Endothelial cell of umbilical vein (primary cell): ENCODE results near the gene DMAC1. TPM values are rescaled to one million over a fixed set of nuclear protein-coding genes. Genes with fewer than 3 reads are reported as not detected.

Experiments
- BruUV-seq: library from RNA; stranded (reverse); fragments of 400-500 nt; replicated peaks from 2 replicates; lab custom pipeline; 2021; lab: Mats Ljungman, UMichigan
- CTCF ChIA-PET: fragments of 300-600, 350-600 bp; sonication (Branson Sonifier 250); formaldehyde crosslinking; loops from one replicate; lab custom pipeline; 2021; ENCODE audit warnings: antibody characterized with exemption, inconsistent platforms; lab: Charles Lee
- POLR2A ChIA-PET: fragments of 300-600, 350-600 bp; sonication (Branson Sonifier 250); formaldehyde crosslinking; loops from one replicate; lab custom pipeline; 2021; ENCODE audit warnings: antibody characterized with exemption, inconsistent platforms; lab: Charles Lee
- DNase-seq: peaks from one replicate; pipeline ENCODE4 v3.0.0-alpha.2; 2011; ENCODE audit warnings: low read depth, low spot score
- FAIRE-seq: peaks from 2 replicates; lab custom pipeline; 2011; peaks lifted over from hg19 to GRCh38; lab: Jason Lieb, UNC
- H2AFZ ChIP-seq: 2 replicates; pipeline ENCODE4 v1.6.0; 2012; ENCODE audit warnings: low read depth, low read length, control low read depth, inconsistent platforms
- H3K27ac ChIP-seq: 2 replicates; pipeline ENCODE4 v1.5.1; 2011; ENCODE audit warnings: low read depth, mild to moderate bottlenecking, control low read depth, low read length, moderate library complexity; ENCODE audit not compliant: insufficient read depth
- H3K27me3 ChIP-seq, 2 experiments: 2 replicates each; pipeline versions ENCODE4 v1.6.0 to v1.6.1; 2011; ENCODE audit warnings: low read length in 2 of 2, mixed read lengths in 1 of 2; ENCODE audit not compliant: control insufficient read depth in 2 of 2, insufficient read depth in 2 of 2
- H3K36me3 ChIP-seq, 2 experiments: 2 replicates in 1 of 2; 3 replicates in 1 of 2; pipeline ENCODE4 v1.5.1; 2011; ENCODE audit warnings: low read length in 2 of 2, mild to moderate bottlenecking in 1 of 2, moderate library complexity in 1 of 2; ENCODE audit not compliant: control insufficient read depth in 2 of 2, insufficient read depth in 2 of 2; ENCODE audit errors: extremely low read depth in 1 of 2
- H3K4me1 ChIP-seq: 3 replicates; pipeline ENCODE4 v1.5.1; 2011; ENCODE audit warnings: mild to moderate bottlenecking, low read length; ENCODE audit not compliant: control insufficient read depth, insufficient read depth; ENCODE audit errors: extremely low read depth
- H3K4me2 ChIP-seq: 2 replicates; pipeline ENCODE4 v1.6.1; 2011; ENCODE audit warnings: low read length, control low read depth, mixed read lengths; ENCODE audit not compliant: insufficient read depth
- H3K4me3 ChIP-seq, 3 experiments: fragments of 200-600 bp in 1 of 3; sonication (generic), shearing (Covaris generic) in 1 of 3; replicated peaks in 1 of 3; 2 replicates each; pipeline ENCODE4 v1.5.1; 2011 to 2016; ENCODE audit warnings: control low read depth in 3 of 3, low read length in 3 of 3, mild to moderate bottlenecking in 2 of 3, inconsistent platforms in 1 of 3, low read depth in 1 of 3, moderate library complexity in 1 of 3; ENCODE audit not compliant: insufficient read depth in 1 of 3
- H3K79me2 ChIP-seq: 2 replicates; pipeline ENCODE4 v1.6.0; 2012; ENCODE audit warnings: low read length, inconsistent platforms; ENCODE audit not compliant: control insufficient read depth, insufficient read depth
- H3K9ac ChIP-seq: replicated peaks from 2 replicates; pipeline ENCODE3; 2011; ENCODE audit warnings: low read length, control low read depth; ENCODE audit not compliant: insufficient read depth; ENCODE audit errors: extremely low read depth
- H3K9me1 ChIP-seq: replicated peaks from 3 replicates; pipeline ENCODE4 v1.6.0; 2011; ENCODE audit warnings: mild to moderate bottlenecking, low read length; ENCODE audit not compliant: control insufficient read depth, insufficient read depth; ENCODE audit errors: extremely low read depth
- H3K9me3 ChIP-seq: replicated peaks from 2 replicates; pipeline ENCODE4 v1.5.1; 2012; ENCODE audit warnings: low read length, inconsistent platforms; ENCODE audit not compliant: control insufficient read depth, insufficient read depth
- H4K20me1 ChIP-seq: replicated peaks from 2 replicates; pipeline ENCODE3; 2011; ENCODE audit warnings: mild to moderate bottlenecking, low read length; ENCODE audit not compliant: control insufficient read depth, insufficient read depth; ENCODE audit errors: extremely low read depth
- CTCF ChIP-seq, 2 donors: IDR thresholded peaks; 1 replicate in 1 of 2; 2 replicates in 1 of 2; pipeline ENCODE4 v1.5.1; 2011; ENCODE audit warnings: low read length in 2 of 2, mild to moderate bottlenecking in 2 of 2, moderate library complexity in 2 of 2, control low read depth in 1 of 2, inconsistent platforms in 1 of 2, low read depth in 1 of 2; ENCODE audit not compliant: insufficient read depth in 1 of 2; ENCODE audit errors: extremely low read depth in 1 of 2
- FOS ChIP-seq: IDR thresholded peaks from 2 replicates; pipeline ENCODE4 v1.6.1; 2011; ENCODE audit warnings: mild to moderate bottlenecking, low read length, moderate library complexity, borderline replicate concordance; ENCODE audit not compliant: insufficient read depth
- GATA2 ChIP-seq: IDR thresholded peaks from 2 replicates; pipeline ENCODE4 v1.7.0; 2011; ENCODE audit warnings: low read depth, mild to moderate bottlenecking, moderate library complexity, mixed read lengths, low read length; ENCODE audit not compliant: insufficient read length, insufficient read depth
- JUN ChIP-seq: IDR thresholded peaks from 2 replicates; pipeline ENCODE4 v1.6.1; 2011; ENCODE audit warnings: borderline replicate concordance, low read depth; ENCODE audit not compliant: insufficient read length, insufficient read depth
- MYC ChIP-seq: IDR thresholded peaks from one replicate; pipeline ENCODE4 v1.6.1; 2011; ENCODE audit warnings: mild to moderate bottlenecking, low read depth, low read length
- dilution Hi-C: fragments of 300-500 bp; cut with MboI; formaldehyde crosslinking; loops from one replicate; pipeline ENCODE4 v1.15.0; 2019; ENCODE audit warnings: low sequenced_read_pairs; ENCODE audit not compliant: extremely low pct_ligation_motif_present
- intact Hi-C: fragments of 100-400 bp; cut with micrococcal nuclease; formaldehyde crosslinking; loops from one replicate; pipeline ENCODE4 v1.10.0; 2022
- polyA plus RNA-seq, 4 experiments: library from polyadenylated mRNA; depleted of rRNA in 3 of 4; stranded (reverse) in 3 of 4; unstranded in 1 of 4; fragments of >200 nt; gene quantifications; 2 replicates each; pipeline versions ENCODE4 v1.2.1 to v1.2.3, GENCODE V29; 2011 to 2012; ENCODE audit warnings: missing spikeins in 1 of 4
- total RNA-seq: library from RNA; stranded (reverse); gene quantifications from 2 replicates; pipeline ENCODE4 v1.2.3, GENCODE V29; 2021

The DMAC1 gene
- total and polyA plus RNA-seq, 2 donors (not counting 3 experiments of a cell fraction or from before 2014, with no cell fraction given), result 15.8 to 44.0 TPM

GRCh38 chr9:7783635-7784063, 15.9 kb downstream of the DMAC1 start:
- no peak for TF ChIP-seq JUN
- no peak for TF ChIP-seq FOS
- no peak for TF ChIP-seq GATA2
- TF ChIP-seq CTCF (IDR thresholded peaks at IDR 0.05; ENCODE audit: extremely low read depth in 1 of 2, insufficient read depth in 1 of 2, low read depth in 1 of 2, low read length in 2 of 2), result no peak
- no peak for TF ChIP-seq MYC
- FAIRE-seq (no peak), DNase-seq (no peak)
- H3K9me3 ChIP-seq, result no peaks in the 10 kb centered on the region
- no peaks in the 10 kb centered on the region for H3K36me3 ChIP-seq
- H3K27ac ChIP-seq, result no peak overlapping the region
- no peak overlapping the region for H3K4me3 ChIP-seq
- H3K9me1 ChIP-seq, result no peaks in the 10 kb centered on the region
- ChIA-PET CTCF (no interaction called here), POLR2A (no interaction called here)
- no peaks in the 10 kb centered on the region for H3K4me1 ChIP-seq
- dilution Hi-C loops, result no loop called here
- no peak overlapping the region for H3K9ac ChIP-seq
- intact Hi-C loops, result no loop called here
- no peak overlapping the region for H2AFZ ChIP-seq
- H4K20me1 ChIP-seq, result no peaks in the 10 kb centered on the region
- no peaks in the 10 kb centered on the region for H3K27me3 ChIP-seq
- H3K79me2 ChIP-seq, result no peaks in the 10 kb centered on the region
- no TSS peak for BruUV-seq
- H3K4me2 ChIP-seq, result no peak overlapping the region
